Naive thymus-derived CD4-positive, alpha-beta T cell (primary cell): ENCODE data around the gene CAPN1. TPM values are rescaled to one million over a fixed set of nuclear protein-coding genes. Genes with fewer than 3 reads are reported as not detected.
A peak's percentile ranks its signal among the peaks of the same experiment; 100 is the strongest.
"Not testable (repeated sequence)": the region's sequence is repeated elsewhere in the genome, so short reads cannot be mapped to it uniquely, and the experiment has no call there.

Experiments
- ATAC-seq: fragments of 150-1000 bp; cut with Tn5 transposase; 2 replicates; pipeline ENCODE4 v1.10.0; 2021; ENCODE audit warnings: mild to moderate bottlenecking, moderate library complexity
- CTCF ChIA-PET: fragments of 350-600 bp; sonication (Branson Sonifier 250); formaldehyde crosslinking; loops from one replicate; lab custom pipeline; 2021; ENCODE audit warnings: antibody characterized with exemption; lab: Charles Lee
- POLR2A ChIA-PET: fragments of 350-600 bp; sonication (Branson Sonifier 250); formaldehyde crosslinking; loops from one replicate; lab custom pipeline; 2021; ENCODE audit warnings: antibody characterized with exemption, inconsistent platforms; lab: Charles Lee
- DNase-seq, 9 donors: peaks; one replicate each; pipeline versions ENCODE4 v3.0.0 to v3.0.0-alpha.2; 2020 to 2022; ENCODE audit warnings: mixed read lengths in 1 of 9
- H3K27ac ChIP-seq: one replicate; pipeline ENCODE4 v1.7.0; 2013; ENCODE audit warnings: mild to moderate bottlenecking, low read depth, low read length, moderate library complexity
- H3K27me3 ChIP-seq, 2 donors: one replicate each; pipeline ENCODE4 v1.7.0; 2013; ENCODE audit warnings: low read length in 2 of 2, mild to moderate bottlenecking in 2 of 2, moderate library complexity in 2 of 2; ENCODE audit not compliant: control insufficient read depth in 2 of 2, insufficient read depth in 2 of 2
- H3K36me3 ChIP-seq, 3 experiments: 1 replicate in 2 of 3; 2 replicates in 1 of 3; pipeline ENCODE4 v1.7.0; 2013; ENCODE audit warnings: low read length in 3 of 3, mild to moderate bottlenecking in 3 of 3, moderate library complexity in 1 of 3; ENCODE audit not compliant: insufficient read depth in 3 of 3, control insufficient read depth in 2 of 3
- H3K4me1 ChIP-seq, 2 donors: one replicate each; pipeline ENCODE4 v1.7.0; 2013; ENCODE audit warnings: low read length in 2 of 2, mild to moderate bottlenecking in 2 of 2, moderate library complexity in 1 of 2; ENCODE audit not compliant: control insufficient read depth in 2 of 2, insufficient read depth in 2 of 2
- H3K4me3 ChIP-seq: 2 replicates; pipeline ENCODE4 v1.7.0; 2013; ENCODE audit warnings: mild to moderate bottlenecking, low read length
- H3K9me3 ChIP-seq, 3 experiments: 1 replicate in 2 of 3; 2 replicates in 1 of 3; pipeline ENCODE4 v1.7.0; 2013; ENCODE audit warnings: low read length in 3 of 3; ENCODE audit not compliant: control insufficient read depth in 2 of 3
- H3K27ac Mint-ChIP-seq, 9 donors: one replicate each; pipeline ENCODE4 v1.8.0; 2020 to 2022; ENCODE audit warnings: mixed read lengths in 9 of 9, mild to moderate bottlenecking in 8 of 9, moderate library complexity in 5 of 9, inconsistent platforms in 2 of 9
- H3K27me3 Mint-ChIP-seq, 5 donors: one replicate each; pipeline ENCODE4 v1.8.0; 2021 to 2022; ENCODE audit warnings: mixed read lengths in 5 of 5, mild to moderate bottlenecking in 1 of 5
- H3K36me3 Mint-ChIP-seq, 5 donors: one replicate each; pipeline ENCODE4 v1.8.0; 2020 to 2022; ENCODE audit warnings: mixed read lengths in 5 of 5, mild to moderate bottlenecking in 3 of 5, inconsistent platforms in 1 of 5
- H3K4me1 Mint-ChIP-seq, 7 donors: one replicate each; pipeline ENCODE4 v1.8.0; 2020 to 2022; ENCODE audit warnings: mixed read lengths in 7 of 7, mild to moderate bottlenecking in 3 of 7, inconsistent platforms in 1 of 7
- H3K4me3 Mint-ChIP-seq, 10 donors: one replicate each; pipeline ENCODE4 v1.8.0; 2020 to 2022; ENCODE audit warnings: mild to moderate bottlenecking in 10 of 10, mixed read lengths in 10 of 10, moderate library complexity in 6 of 10, inconsistent platforms in 2 of 10
- H3K9me3 Mint-ChIP-seq, 11 donors: one replicate each; pipeline ENCODE4 v1.8.0; 2020 to 2022; ENCODE audit warnings: mixed read lengths in 11 of 11, mild to moderate bottlenecking in 4 of 11, inconsistent platforms in 1 of 11, moderate library complexity in 1 of 11
- intact Hi-C, 2 donors: fragments of 100-400 bp; cut with micrococcal nuclease; formaldehyde crosslinking; loops; one replicate each; pipeline ENCODE4 v1.15.1; 2023
- polyA plus RNA-seq, 2 donors: library from polyadenylated mRNA; unstranded; fragments of 300-500 nt; fragmentation: Illumina TruSeq; gene quantifications; one replicate each; pipeline ENCODE4 v1.2.3, GENCODE V29; 2021
- total RNA-seq, 6 experiments: library from RNA in 5 of 6; stranded (reverse) in 5 of 6; gene quantifications; 1 replicate in 5 of 6; 2 replicates in 1 of 6; pipeline ENCODE4 v1.2.3 and lab custom pipeline; 2021 to 2026

CAPN1 gene
- total and polyA plus RNA-seq, 7 experiments from 2014 or later: 73.1 to 195 (median 99.8) TPM

- Mint-ChIP-seq H3K36me3 (no peaks in the 10 kb centered on the region), H3K4me1 (peaks cover 0 to 11% (median 5%) of the 10 kb centered on the region in 7 donors), H3K9me3 (no peaks in the 10 kb centered on the region), H3K27ac (no peak overlapping the region), H3K27me3 (no peaks in the 10 kb centered on the region), H3K4me3 (no peak overlapping the region)
- H3K27ac ChIP-seq: no peak overlapping the region
- intact Hi-C loops: no loop called here
- no peaks in the 10 kb centered on the region for H3K27me3 ChIP-seq
- no peaks in the 10 kb centered on the region for H3K36me3 ChIP-seq
- no peak for ATAC-seq
- DNase-seq: no peak
- no peaks in the 10 kb centered on the region for H3K4me1 ChIP-seq
- CTCF ChIA-PET: interaction anchor here (0.6 kb wide), 1 partner anchor 18 kb away, joined by 3 read pairs; no protein-coding TSS in a partner anchor
- POLR2A ChIA-PET: no interaction called here
- no peaks in the 10 kb centered on the region for H3K9me3 ChIP-seq
- no peak overlapping the region for H3K4me3 ChIP-seq
Observed at GRCh38 chr11:65166893-65167292, 14.8 kb upstream of the CAPN1 start.

GRCh38 chr11:65167656-65168055 lies 14.1 kb upstream of the CAPN1 start:
- H3K4me1 Mint-ChIP-seq: peaks cover 0 to 11% (median 5%) of the 10 kb centered on the region in 7 donors
- H3K27me3 Mint-ChIP-seq: no peaks in the 10 kb centered on the region
- H3K36me3 Mint-ChIP-seq: no peaks in the 10 kb centered on the region
- Histone ChIP-seq H3K9me3 (no peaks in the 10 kb centered on the region), H3K27ac (no peak overlapping the region), H3K4me1 (no peaks in the 10 kb centered on the region), H3K4me3 (no peak overlapping the region), H3K27me3 (no peaks in the 10 kb centered on the region), H3K36me3 (no peaks in the 10 kb centered on the region)
- intact Hi-C loops: no loop called here
- CTCF ChIA-PET: interaction anchor here (0.6 kb wide), 1 partner anchor 19 kb away, joined by 3 read pairs; no protein-coding TSS in a partner anchor
- no peaks in the 10 kb centered on the region for H3K9me3 Mint-ChIP-seq
- DNase-seq (no peak), ATAC-seq (no peak)
- POLR2A ChIA-PET: no interaction called here
- H3K27ac Mint-ChIP-seq: no peak overlapping the region
- no peak overlapping the region for H3K4me3 Mint-ChIP-seq

DNA sequence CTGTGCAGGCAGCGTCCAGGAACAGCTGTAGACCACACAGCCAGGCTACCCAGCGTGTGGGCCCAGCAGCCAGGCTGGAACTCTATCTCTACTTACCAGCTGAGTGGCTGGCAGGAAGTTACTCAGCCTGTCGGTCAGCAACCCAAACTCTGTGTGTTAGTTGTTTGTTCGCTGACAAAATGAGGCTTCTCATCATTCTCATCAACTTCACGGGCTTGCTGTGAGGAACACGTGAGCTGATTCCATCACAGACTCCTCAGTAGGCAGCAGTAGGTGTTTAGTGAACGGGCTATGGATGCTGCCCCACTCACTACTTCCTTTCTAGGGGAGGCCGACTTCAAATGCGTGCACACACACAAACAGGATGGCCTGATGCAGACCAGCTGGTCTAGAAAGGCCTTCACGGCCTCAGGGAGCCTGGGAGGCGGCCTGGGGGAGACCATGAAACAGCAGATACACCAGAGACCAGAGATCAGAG lies 12.5 kb upstream of the CAPN1 start:
- intact Hi-C loops: no loop called here
- DNase-seq: no peak
- H3K27ac ChIP-seq: no peak overlapping the region
- Mint-ChIP-seq H3K36me3 (no peaks in the 10 kb centered on the region), H3K4me1 (peaks cover 0 to 11% (median 5%) of the 10 kb centered on the region in 7 donors), H3K27ac (peak overlapping the region in 4 of 9 donors; percentile 11 to 88 (median 26)), H3K27me3 (no peaks in the 10 kb centered on the region), H3K4me3 (peak overlapping the region in 1 of 10 donors; percentile 25), H3K9me3 (no peaks in the 10 kb centered on the region)
- ATAC-seq: peak; percentile 63
- no peak overlapping the region for H3K4me3 ChIP-seq
- ChIA-PET POLR2A (interaction anchor here (0.7 kb wide), 1 partner anchor 1131 kb away, joined by 3 read pairs; no protein-coding TSS in a partner anchor), CTCF (interaction anchor here (0.6 kb wide), 1 partner anchor 14 kb away, joined by 3 read pairs; no protein-coding TSS in a partner anchor)
- H3K4me1 ChIP-seq: no peaks in the 10 kb centered on the region
- H3K36me3 ChIP-seq: no peaks in the 10 kb centered on the region
- no peaks in the 10 kb centered on the region for H3K9me3 ChIP-seq
- H3K27me3 ChIP-seq: no peaks in the 10 kb centered on the region

- Mint-ChIP-seq H3K4me1 (peaks cover 0 to 11% (median 5%) of the 10 kb centered on the region in 7 donors), H3K27ac (peak within 1 kb of the TSS in 5 of 9 donors; percentile 11 to 88 (median 31)), H3K27me3 (no peaks in the 10 kb centered on the region), H3K9me3 (no peaks in the 10 kb centered on the region), H3K36me3 (no peaks in the 10 kb centered on the region), H3K4me3 (peak within 1 kb of the TSS in 1 of 10 donors; percentile 25)
- DNase-seq: no peak
- no peak for ATAC-seq
- Histone ChIP-seq H3K27me3 (no peaks in the 10 kb centered on the region), H3K36me3 (no peaks in the 10 kb centered on the region), H3K27ac (no peak within 1 kb of the TSS), H3K4me3 (no peak within 1 kb of the TSS), H3K4me1 (no peaks in the 10 kb centered on the region), H3K9me3 (no peaks in the 10 kb centered on the region)
- intact Hi-C loops: no loop called here
- CTCF ChIA-PET: interaction anchor here (0.7 kb wide), 1 partner anchor 1119 kb away, joined by 3 read pairs; the partner anchor contains the start of gene YIF1A
- POLR2A ChIA-PET: no interaction called here
Observed at GRCh38 chr11:65170058-65170534, 11.6 kb upstream of the CAPN1 start, which contains the start of gene SPDYC. TSS of gene SPDYC (plus strand) at chr11:65170233. CDS start at chr11:65171358, 1,125 bp downstream.

DNA sequence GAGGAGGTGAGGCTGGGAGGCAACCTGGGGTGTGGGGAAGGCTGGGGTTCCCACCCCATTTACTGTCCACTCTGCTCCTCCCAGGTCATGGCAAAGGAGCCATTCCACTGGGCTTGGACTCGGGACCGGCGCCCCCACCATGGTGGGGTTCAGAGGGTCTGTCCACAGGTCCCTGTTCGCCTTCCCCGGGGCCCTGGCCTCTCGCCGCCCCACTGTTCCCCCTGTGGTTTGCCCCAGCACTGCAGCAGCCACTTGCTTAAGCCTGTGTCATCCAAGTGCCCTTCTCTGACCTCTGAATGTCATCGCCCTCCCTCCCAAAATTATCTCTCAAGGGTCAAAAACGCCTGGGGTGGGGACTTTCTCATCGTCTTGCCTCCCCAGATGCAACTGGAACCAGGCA lies 9.1 kb upstream of the CAPN1 start:
- H3K36me3 ChIP-seq: no peaks in the 10 kb centered on the region
- H3K27me3 ChIP-seq: no peaks in the 10 kb centered on the region
- Mint-ChIP-seq H3K4me3 (no peak overlapping the region), H3K27me3 (peaks cover 0 to 2% (median 0%) of the 10 kb centered on the region in 5 donors), H3K4me1 (peaks cover 0 to 11% (median 5%) of the 10 kb centered on the region in 7 donors), H3K9me3 (no peaks in the 10 kb centered on the region), H3K36me3 (no peaks in the 10 kb centered on the region), H3K27ac (no peak overlapping the region)
- intact Hi-C loops: no loop called here
- ChIA-PET CTCF (no interaction called here), POLR2A (no interaction called here)
- no peak overlapping the region for H3K27ac ChIP-seq
- no peak overlapping the region for H3K4me3 ChIP-seq
- DNase-seq (no peak), ATAC-seq (no peak)
- H3K9me3 ChIP-seq: no peaks in the 10 kb centered on the region
- H3K4me1 ChIP-seq: no peaks in the 10 kb centered on the region

DNA sequence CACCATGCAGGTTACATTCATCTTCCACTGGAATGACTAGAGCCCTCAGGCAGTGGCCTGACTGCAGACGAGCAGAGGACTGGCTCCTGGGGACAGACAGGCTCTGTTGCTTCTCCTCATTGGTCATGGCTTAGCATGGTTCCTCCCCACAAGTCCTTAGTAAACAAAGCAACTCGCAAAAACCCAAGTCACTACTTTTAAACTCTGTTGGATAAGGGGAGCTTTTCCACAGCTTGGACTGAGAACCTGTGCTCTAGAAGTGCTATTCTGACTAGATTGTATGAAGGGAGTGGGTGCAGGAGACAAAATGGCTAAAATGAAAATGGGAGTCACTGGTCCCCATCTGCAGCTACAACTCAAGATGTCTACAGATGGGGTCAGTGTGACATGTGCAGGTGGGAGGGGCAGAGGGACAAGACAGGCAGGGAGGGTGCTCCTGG lies 7.1 kb upstream of the CAPN1 start:
- CTCF ChIA-PET: not testable (repeated sequence)

More for the DNA sequence above, 7.1 kb upstream of the CAPN1 start:
- H3K36me3 ChIP-seq, ATAC-seq, H3K27me3 ChIP-seq, H3K9me3 ChIP-seq, H3K36me3 Mint-ChIP-seq, H3K4me3 ChIP-seq, H3K27ac Mint-ChIP-seq, H3K4me1 Mint-ChIP-seq, H3K4me3 Mint-ChIP-seq, intact Hi-C loops, H3K27ac ChIP-seq, H3K9me3 Mint-ChIP-seq, DNase-seq, H3K4me1 ChIP-seq: not testable (repeated sequence)
- POLR2A ChIA-PET: interaction anchor here (0.6 kb wide), 1 partner anchor 996 kb away, joined by 4 read pairs; no protein-coding TSS in a partner anchor
- H3K27me3 Mint-ChIP-seq: peaks cover 0 to 20% (median 0%) of the 10 kb centered on the region in 5 donors
